HepG2 (cell line): ENCODE results near the gene JMJD1C.

Experiments used
- FOXK2 ChIP-seq: fragments of 450-650 bp; IDR thresholded peaks from 2 replicates; pipeline ENCODE4 v1.6.1; 2016
- NR3C1 ChIP-seq: sonication (generic); formaldehyde crosslinking; IDR thresholded peaks from 2 replicates; pipeline ENCODE4 v1.4.0; 2020; ENCODE audit warnings: missing genetic modification reagents
- SIN3B ChIP-seq: fragments of 150-350 bp; IDR thresholded peaks from 2 replicates; pipeline ENCODE4 v1.6.1; 2014; ENCODE audit warnings: low read length
- TAF1 ChIP-seq: sonication (generic); formaldehyde crosslinking; IDR thresholded peaks from 2 replicates; pipeline ENCODE4 v1.4.0; 2020; ENCODE audit warnings: missing genetic modification reagents
- U2AF1 ChIP-seq: fragments of 200-400 bp; formaldehyde crosslinking; optimal IDR thresholded peaks from 2 replicates; pipeline ENCODE3; 2017; ENCODE audit warnings: mild to moderate bottlenecking, low read depth, low read length
- ZMAT3 ChIP-seq: sonication (generic); formaldehyde crosslinking; conservative IDR thresholded peaks from 2 replicates; pipeline ENCODE4 v1.7.0; 2021; ENCODE audit warnings: missing genetic modification reagents
- ZNF264 ChIP-seq: sonication (generic); formaldehyde crosslinking; IDR thresholded peaks from 2 replicates; pipeline ENCODE4 v1.4.0; 2020; ENCODE audit warnings: missing genetic modification reagents
- ZNF274 ChIP-seq: sonication (generic); formaldehyde crosslinking; IDR thresholded peaks from 2 replicates; pipeline ENCODE4 v1.5.1; 2020; ENCODE audit warnings: mild to moderate bottlenecking, missing genetic modification reagents
- TF ChIP-seq, protein P1 (sequence below): sonication (generic); formaldehyde crosslinking; IDR thresholded peaks from 2 replicates; pipeline ENCODE4 v1.4.0; 2020; ENCODE audit warnings: missing genetic modification reagents, borderline replicate concordance

DNA sequence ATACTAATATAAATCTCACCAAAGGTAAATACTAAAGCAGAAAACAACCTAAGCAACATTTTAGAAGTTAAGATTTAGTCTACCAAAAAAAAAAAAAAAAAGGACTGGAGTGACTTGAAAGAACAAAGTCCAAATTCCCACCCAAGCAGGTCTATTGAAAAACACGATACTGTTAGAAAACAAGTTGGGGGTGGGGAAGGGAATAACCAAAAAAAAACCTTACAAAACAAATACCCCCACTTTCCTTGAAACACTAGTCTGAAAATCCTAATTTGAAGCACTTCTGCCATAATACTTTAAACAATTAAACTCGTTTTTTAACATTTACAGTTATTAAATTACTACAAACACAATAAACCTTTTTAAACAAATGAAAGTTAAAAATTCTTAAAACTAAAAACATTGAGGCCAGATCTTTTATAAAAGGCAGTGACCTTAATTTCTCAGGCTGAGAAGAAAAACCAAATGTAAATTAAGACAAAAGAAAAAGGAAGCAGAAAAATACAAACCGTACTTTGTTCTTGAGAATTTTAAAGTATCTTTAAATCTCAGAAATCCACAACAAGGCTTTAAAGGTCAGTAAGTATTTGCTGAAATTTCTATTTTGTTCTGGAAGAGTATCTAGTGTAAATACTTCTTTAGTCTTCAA lies 197.5 kb downstream of the JMJD1C start:
- no peak for TF ChIP-seq ZNF264
- TF ChIP-seq ZMAT3, result no peak
- TF ChIP-seq FOXK2, result no peak
- TF ChIP-seq ZNF274 (CRISPR knock-in tag), result no peak
- no peak for TF ChIP-seq TAF1 (CRISPR knock-in tag)
- TF ChIP-seq SIN3B, result no peak; the same call in 1 of the 2 replicates
- TF ChIP-seq NR3C1, result no peak
- TF ChIP-seq, protein P1, sequence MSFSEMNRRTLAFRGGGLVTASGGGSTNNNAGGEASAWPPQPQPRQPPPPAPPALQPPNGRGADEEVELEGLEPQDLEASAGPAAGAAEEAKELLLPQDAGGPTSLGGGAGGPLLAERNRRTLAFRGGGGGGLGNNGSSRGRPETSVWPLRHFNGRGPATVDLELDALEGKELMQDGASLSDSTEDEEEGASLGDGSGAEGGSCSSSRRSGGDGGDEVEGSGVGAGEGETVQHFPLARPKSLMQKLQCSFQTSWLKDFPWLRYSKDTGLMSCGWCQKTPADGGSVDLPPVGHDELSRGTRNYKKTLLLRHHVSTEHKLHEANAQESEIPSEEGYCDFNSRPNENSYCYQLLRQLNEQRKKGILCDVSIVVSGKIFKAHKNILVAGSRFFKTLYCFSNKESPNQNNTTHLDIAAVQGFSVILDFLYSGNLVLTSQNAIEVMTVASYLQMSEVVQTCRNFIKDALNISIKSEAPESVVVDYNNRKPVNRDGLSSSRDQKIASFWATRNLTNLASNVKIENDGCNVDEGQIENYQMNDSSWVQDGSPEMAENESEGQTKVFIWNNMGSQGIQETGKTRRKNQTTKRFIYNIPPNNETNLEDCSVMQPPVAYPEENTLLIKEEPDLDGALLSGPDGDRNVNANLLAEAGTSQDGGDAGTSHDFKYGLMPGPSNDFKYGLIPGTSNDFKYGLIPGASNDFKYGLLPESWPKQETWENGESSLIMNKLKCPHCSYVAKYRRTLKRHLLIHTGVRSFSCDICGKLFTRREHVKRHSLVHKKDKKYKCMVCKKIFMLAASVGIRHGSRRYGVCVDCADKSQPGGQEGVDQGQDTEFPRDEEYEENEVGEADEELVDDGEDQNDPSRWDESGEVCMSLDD, result no peak
- no peak for TF ChIP-seq U2AF1
